Measurements from ENCODE around the gene FMO5. TPM values are rescaled to one million over a fixed set of nuclear protein-coding genes. Genes with fewer than 3 reads are reported as not detected.

FMO5 gene
- total and polyA plus RNA-seq, 10 donors, result 2.8 to 13.4 (median 5.1) TPM

- H3K9me3 ChIP-seq, result no peaks in the 10 kb centered on the region
- H3K4me3 ChIP-seq, result no peak overlapping the region
- peaks cover 0 to 20% (median 0%) of the 10 kb centered on the region in 6 donors for H3K36me3 ChIP-seq
Measured at GRCh38 chr1:147210987-147211386, 14.2 kb downstream of the FMO5 start.

GRCh38 chr1:147209825-147210821 is 15.0 kb downstream of the FMO5 start:
- WGBS, 5 donors, result 92 to 96% (median 95%) methylated on average over 3 of the region's 3 CpGs
- H3K4me1 ChIP-seq, result peaks cover 0 to 25% (median 3%) of the 10 kb centered on the region in 6 donors
- H3K9me3 ChIP-seq, result no peaks in the 10 kb centered on the region
- H3K4me3 ChIP-seq, result no peak overlapping the region
- DNase-seq, result no peak
- peaks cover 0 to 20% (median 0%) of the 10 kb centered on the region in 6 donors for H3K36me3 ChIP-seq
- no peak overlapping the region for H3K27ac ChIP-seq
- intact Hi-C loops (cut with DNase I; ENCODE audit: low total_unique reads), result no loop called here
- TF ChIP-seq POLR2AphosphoS5 (IDR thresholded peaks at IDR 0.05) (no peak), CTCF (IDR thresholded peaks at IDR 0.05 in 8 of 11, conservative IDR thresholded peaks at IDR 0.05 in 3 of 11) (no peak), POLR2A (IDR thresholded peaks at IDR 0.05) (no peak)
- no peaks in the 10 kb centered on the region for H3K27me3 ChIP-seq (replicated peaks in 1 of 7)

More at GRCh38 chr1:147210987-147211386, 14.2 kb downstream of the FMO5 start:
- Histone ChIP-seq H3K4me1 (peaks cover 0 to 28% (median 3%) of the 10 kb centered on the region in 6 donors), H3K27me3 (replicated peaks in 1 of 7) (no peaks in the 10 kb centered on the region), H3K27ac (no peak overlapping the region)
- intact Hi-C loops (cut with DNase I; ENCODE audit: low total_unique reads), result no loop called here
- no peak for DNase-seq
- TF ChIP-seq POLR2AphosphoS5 (IDR thresholded peaks at IDR 0.05), result no peak
- TF ChIP-seq POLR2A (IDR thresholded peaks at IDR 0.05), result no peak
- TF ChIP-seq CTCF (IDR thresholded peaks at IDR 0.05 in 8 of 11, conservative IDR thresholded peaks at IDR 0.05 in 3 of 11), result no peak
- WGBS, 5 donors, result 83 to 95% (median 90%) methylated on average over 2 of the region's 2 CpGs

GRCh38 chr1:147208619-147209018 is 16.5 kb downstream of the FMO5 start:
- intact Hi-C loops (cut with DNase I; ENCODE audit: low total_unique reads), result no loop called here
- DNase-seq, result no peak
- no peak overlapping the region for H3K4me3 ChIP-seq
- no peaks in the 10 kb centered on the region for H3K9me3 ChIP-seq
- H3K27me3 ChIP-seq (replicated peaks in 1 of 7), result no peaks in the 10 kb centered on the region
- no peak overlapping the region for H3K27ac ChIP-seq
- H3K4me1 ChIP-seq, result peaks cover 0 to 25% (median 7%) of the 10 kb centered on the region in 6 donors
- H3K36me3 ChIP-seq, result peaks cover 0 to 30% (median 0%) of the 10 kb centered on the region in 6 donors
- TF ChIP-seq CTCF (IDR thresholded peaks at IDR 0.05 in 8 of 11, conservative IDR thresholded peaks at IDR 0.05 in 3 of 11) (no peak), POLR2AphosphoS5 (IDR thresholded peaks at IDR 0.05) (no peak)
- WGBS, 5 donors, result 88 to 99% (median 94%) methylated on average over 7 of the region's 7 CpGs

GRCh38 chr1:147207192-147207591 is 17.9 kb downstream of the FMO5 start:
- no peak for DNase-seq
- H3K27ac ChIP-seq, result no peak overlapping the region
- H3K4me1 ChIP-seq, result peaks cover 0 to 20% (median 7%) of the 10 kb centered on the region in 6 donors
- no peak overlapping the region for H3K4me3 ChIP-seq
- intact Hi-C loops (cut with DNase I; ENCODE audit: low total_unique reads), result no loop called here
- peaks cover 0 to 29% (median 0%) of the 10 kb centered on the region in 6 donors for H3K36me3 ChIP-seq
- H3K9me3 ChIP-seq, result no peaks in the 10 kb centered on the region
- 64 to 90% (median 76%) methylated on average over 1 of the region's 1 CpG for WGBS, 5 donors
- H3K27me3 ChIP-seq (replicated peaks in 1 of 7), result no peaks in the 10 kb centered on the region
- TF ChIP-seq POLR2AphosphoS5 (IDR thresholded peaks at IDR 0.05), result no peak
- TF ChIP-seq POLR2A (IDR thresholded peaks at IDR 0.05), result no peak
- no peak for TF ChIP-seq CTCF (IDR thresholded peaks at IDR 0.05 in 8 of 11, conservative IDR thresholded peaks at IDR 0.05 in 3 of 11)

Data from spleen (tissue), 11 donors.